K562 (cell line): Measurements from ENCODE around the gene ANKZF1. TPM values are rescaled to one million over a fixed set of nuclear protein-coding genes. Genes with fewer than 3 reads are reported as not detected.

Source experiments
- BRF2 ChIP-seq: IDR thresholded peaks from 3 replicates; pipeline ENCODE4 v1.6.1; 2011; ENCODE audit warnings: borderline replicate concordance, mild to moderate bottlenecking; ENCODE audit not compliant: insufficient read length, insufficient read depth
- CTCF ChIP-seq, 3 experiments: IDR thresholded peaks in 2 of 3; conservative IDR thresholded peaks in 1 of 3; 2 replicates each; pipeline ENCODE4 v1.5.1; 2011 to 2012; ENCODE audit warnings: low read length in 3 of 3, mild to moderate bottlenecking in 3 of 3, control low read depth in 2 of 3, improper control_type of control experiment in 1 of 3, inconsistent platforms in 1 of 3, low read depth in 1 of 3, mixed read lengths in 1 of 3, moderate library complexity in 1 of 3; ENCODE audit not compliant: insufficient read depth in 2 of 3
- HMG20A ChIP-seq: fragments of 450-650 bp; formaldehyde crosslinking; conservative IDR thresholded peaks from 2 replicates; pipeline ENCODE4 v1.4.0; 2020; ENCODE audit warnings: mild to moderate bottlenecking, mixed read lengths
- IRF2 ChIP-seq: sonication (generic); formaldehyde crosslinking; IDR thresholded peaks from 2 replicates; pipeline ENCODE4 v1.8.1; 2022; ENCODE audit warnings: mild to moderate bottlenecking, missing genetic modification reagents
- KAT2B ChIP-seq: IDR thresholded peaks from one replicate; pipeline ENCODE4 v1.6.1; 2012; ENCODE audit warnings: low read depth, mild to moderate bottlenecking, control low read depth, inconsistent platforms, low read length, moderate library complexity
- KDM4B ChIP-seq, 2 experiments: fragments of 450-650 bp in 1 of 2; sonication (generic) in 1 of 2; IDR thresholded peaks; 2 replicates each; pipeline ENCODE4 v1.6.1; 2016 to 2017; ENCODE audit warnings: borderline replicate concordance in 2 of 2, antibody characterized with exemption in 1 of 2, low read depth in 1 of 2, mild to moderate bottlenecking in 1 of 2
- LCOR ChIP-seq: sonication (generic); formaldehyde crosslinking; IDR thresholded peaks from 2 replicates; pipeline ENCODE4 v1.8.0; 2022; ENCODE audit warnings: mild to moderate bottlenecking, missing genetic modification reagents
- MGA ChIP-seq: fragments of 450-650 bp; IDR thresholded peaks from 2 replicates; pipeline ENCODE4 v1.6.1; 2016; ENCODE audit warnings: mild to moderate bottlenecking, moderate library complexity
- ZNF232 ChIP-seq: sonication (generic); formaldehyde crosslinking; IDR thresholded peaks from 2 replicates; pipeline ENCODE4 v1.8.0; 2022; ENCODE audit warnings: mild to moderate bottlenecking, missing genetic modification reagents
- ZNF280B ChIP-seq: fragments of 250-450 bp; sonication (Bioruptor Pico); IDR thresholded peaks from 2 replicates; pipeline ENCODE4 v1.5.1; 2021; ENCODE audit warnings: mild to moderate bottlenecking
- polyA plus RNA-seq, 8 experiments: library from polyadenylated mRNA; depleted of rRNA in 4 of 8; stranded (reverse) in 5 of 8; unstranded in 3 of 8; fragments of >200 nt; fragmentation: Nextera tagmentation in 2 of 8; fragmentation: Illumina TruSeq in 1 of 8; extraction: Ambion mirVana in 2 of 8; extraction: Trizol in 1 of 8; gene quantifications; 2 replicates each; pipeline versions ENCODE4 v1.2.1 to v1.2.3, GENCODE V29; 2011 to 2014; ENCODE audit warnings: inconsistent platforms in 1 of 8, missing spikeins in 1 of 8
- total RNA-seq, 7 experiments: library from RNA; depleted of rRNA in 6 of 7; stranded (reverse); fragments of >200 nt in 6 of 7; fragmentation: Illumina TruSeq in 2 of 7; extraction: Trizol in 2 of 7; gene quantifications; 2 replicates each; pipeline versions ENCODE4 v1.2.1 to v1.2.3, GENCODE V29; 2011 to 2021; ENCODE audit warnings: low replicate concordance in 1 of 7

Gene ANKZF1
- total and polyA plus RNA-seq, 9 of the 15 experiments (the other 6 are each of a cell fraction or from before 2014, with no cell fraction given): 3.1 to 60.6 (median 31.0) TPM

GRCh38 chr2:219279916-219280516, 50.4 kb downstream of the ANKZF1 start (continued):
- TF ChIP-seq MGA (peak; percentile 28; the same call in 1 of the 2 replicates), KDM4B (IDR thresholded peaks at IDR 0.05; ENCODE audit: borderline replicate concordance in 2 of 2, low read depth in 1 of 2) (0 out of 4 replicates have a peak, but pooled peaks of 1 of the 2 experiments have one; percentile 43), ZNF280B (CRISPR knock-in tag) (no peak), HMG20A (CRISPR knock-in tag) (no peak), BRF2 (no peak), IRF2 (CRISPR knock-in tag) (no peak), ZNF232 (CRISPR knock-in tag) (no peak), KAT2B (no peak), CTCF (IDR thresholded peaks at IDR 0.05 in 2 of 3, conservative IDR thresholded peaks at IDR 0.05 in 1 of 3; ENCODE audit: insufficient read depth in 2 of 3, low read depth in 1 of 3, low read length in 3 of 3) (0 out of 6 replicates have a peak, but pooled peaks of 1 of the 3 experiments have one; percentile 9), LCOR (CRISPR knock-in tag) (peak; percentile 47; the same call in 1 of the 2 replicates)
